Activated naive CD4-positive, alpha-beta T cell treated with anti-CD3 and anti-CD28 coated beads, Interleukin-2, amount 50 U/mL, for 72 hours (primary cell): ENCODE data around the gene CYP17A1. TPM values are rescaled to one million over a fixed set of nuclear protein-coding genes. Genes with fewer than 3 reads are reported as not detected.
A peak's percentile ranks its signal among the peaks of the same experiment; 100 is the strongest.

Source experiments
- ATAC-seq, 2 donors: fragments of 150-1000 bp; cut with Tn5 transposase; 2 replicates each; pipeline ENCODE4 v1.10.0; 2021; ENCODE audit warnings: mild to moderate bottlenecking in 2 of 2, moderate library complexity in 2 of 2
- DNase-seq, 2 donors: peaks; one replicate each; pipeline ENCODE4 v3.0.0; 2021 to 2022; ENCODE audit warnings: low spot score in 2 of 2
- H3K27ac Mint-ChIP-seq, 2 donors: one replicate each; pipeline ENCODE4 v1.8.0; 2022; ENCODE audit warnings: mild to moderate bottlenecking in 2 of 2, mixed read lengths in 2 of 2
- H3K36me3 Mint-ChIP-seq, 2 donors: one replicate each; pipeline ENCODE4 v1.8.0; 2022; ENCODE audit warnings: mixed read lengths in 2 of 2
- H3K9me3 Mint-ChIP-seq, 2 donors: one replicate each; pipeline ENCODE4 v1.8.0; 2022; ENCODE audit warnings: mixed read lengths in 2 of 2
- total RNA-seq, 2 donors: library from RNA; stranded (reverse); gene quantifications; one replicate each; pipeline ENCODE4 v1.2.3, GENCODE V29; 2022

Gene CYP17A1
- total RNA-seq, 2 donors from 2014 or later, result not detected

DNA sequence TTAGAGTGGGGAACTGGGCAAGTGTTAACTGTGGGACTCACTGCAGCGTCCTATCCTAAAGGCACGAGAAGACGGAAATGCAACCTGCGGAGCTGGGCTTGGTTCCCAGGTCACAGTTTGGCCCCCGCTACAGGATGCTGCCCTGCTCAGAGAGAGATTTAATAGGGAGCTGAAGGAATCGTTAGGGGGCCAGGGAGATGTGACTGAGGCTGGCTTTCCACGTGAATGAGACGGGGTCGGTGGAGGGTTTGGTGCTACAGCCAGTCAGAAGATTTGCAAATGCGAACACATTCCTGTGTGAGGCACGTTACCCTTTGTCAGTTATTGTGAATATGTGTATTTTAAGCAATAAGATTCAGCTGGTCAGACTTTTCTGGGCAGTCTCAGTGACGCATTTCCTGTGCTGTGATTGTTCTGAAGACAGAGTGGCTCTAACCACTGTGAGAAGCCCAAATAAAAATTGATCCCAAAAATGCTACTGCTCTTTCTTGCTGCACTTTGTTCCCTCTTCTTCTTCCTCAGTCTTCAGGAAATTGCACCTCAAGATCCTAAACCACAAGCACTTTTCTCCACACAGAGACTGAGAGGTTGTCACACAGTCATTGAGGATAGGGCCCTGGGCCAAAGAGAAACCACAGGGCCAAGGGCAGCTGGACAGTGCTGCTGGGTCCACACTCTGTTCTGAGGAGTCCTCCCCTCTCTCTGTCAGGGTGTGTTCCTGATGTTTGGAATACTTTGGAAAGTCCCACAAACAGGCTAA lies 21.2 kb downstream of the CYP17A1 start:
- ATAC-seq (no peak), DNase-seq (no peak)
- peak overlapping the region in 1 of 2 donors; percentile 62 for H3K27ac Mint-ChIP-seq
- H3K9me3 Mint-ChIP-seq, result no peaks in the 10 kb centered on the region
- peaks cover 0 to 5% of the 10 kb centered on the region in 2 donors for H3K36me3 Mint-ChIP-seq

DNA sequence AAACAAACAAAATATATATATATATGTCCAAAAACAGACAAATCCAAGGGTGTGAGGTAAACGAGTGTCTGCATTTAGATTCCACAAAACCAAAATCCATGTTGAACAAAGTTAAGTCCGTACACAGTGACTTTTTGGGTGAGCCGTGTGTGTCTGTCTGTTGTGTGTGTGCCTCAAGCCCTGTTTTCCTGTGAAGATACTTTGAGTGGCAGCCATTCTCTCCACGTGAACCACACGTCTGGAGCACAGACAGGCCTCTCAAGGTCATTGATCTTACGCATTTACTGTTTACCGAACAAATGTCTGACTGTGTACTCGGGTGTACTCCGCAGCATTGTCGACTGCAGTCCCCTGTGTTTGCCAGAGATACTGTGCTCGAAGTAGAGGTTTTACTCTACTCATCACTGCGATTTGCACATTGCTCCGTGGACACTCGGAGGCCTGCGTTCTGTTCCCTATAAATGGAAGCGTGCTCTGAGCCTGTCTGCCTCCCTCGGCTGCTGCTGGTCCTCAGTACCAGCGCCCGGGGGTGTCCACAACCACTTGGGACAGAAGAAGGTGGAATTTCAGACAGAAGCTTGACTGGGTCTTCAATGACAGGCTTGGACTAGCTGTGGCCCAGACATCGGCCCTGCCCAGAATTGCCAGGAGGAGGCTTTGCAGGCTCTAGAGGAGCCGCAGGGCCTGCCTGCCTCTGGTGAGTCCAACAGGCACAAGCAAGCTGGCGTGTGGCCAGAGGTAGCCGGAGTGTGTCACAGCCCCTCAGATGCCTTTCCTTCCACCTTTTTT lies 22.1 kb downstream of the CYP17A1 start:
- ATAC-seq (no peak), DNase-seq (no peak)
- Mint-ChIP-seq H3K9me3 (no peaks in the 10 kb centered on the region), H3K36me3 (peaks cover 0 to 5% of the 10 kb centered on the region in 2 donors), H3K27ac (peak overlapping the region in 1 of 2 donors; percentile 62)

GRCh38 chr10:102814453-102814871 lies 22.8 kb downstream of the CYP17A1 start:
- ATAC-seq (no peak), DNase-seq (no peak)
- H3K9me3 Mint-ChIP-seq, result no peaks in the 10 kb centered on the region
- H3K27ac Mint-ChIP-seq, result no peak overlapping the region
- peaks cover 4 to 5% of the 10 kb centered on the region in 2 donors for H3K36me3 Mint-ChIP-seq

- no peak for ATAC-seq
- Mint-ChIP-seq H3K27ac (peak overlapping the region; percentile 41 to 76), H3K36me3 (peaks cover 4 to 5% of the 10 kb centered on the region in 2 donors), H3K9me3 (no peaks in the 10 kb centered on the region)
- DNase-seq, result no peak
These were observed 23.3 kb downstream of the CYP17A1 start for GRCh38 chr10:102813734-102814452.

- Mint-ChIP-seq H3K36me3 (peaks cover 4 to 5% of the 10 kb centered on the region in 2 donors), H3K27ac (peak overlapping the region; percentile 41 to 76), H3K9me3 (no peaks in the 10 kb centered on the region)
- no peak for ATAC-seq
- no peak for DNase-seq
These were observed 24.1 kb downstream of the CYP17A1 start for GRCh38 chr10:102813017-102813541.

GRCh38 chr10:102812231-102812876 lies 24.9 kb downstream of the CYP17A1 start:
- no peak for DNase-seq
- ATAC-seq, result no peak
- H3K27ac Mint-ChIP-seq, result peak overlapping the region; percentile 41 to 92

GRCh38 chr10:102811346-102811745 lies 25.9 kb downstream of the CYP17A1 start:
- H3K36me3 Mint-ChIP-seq, result peaks cover 4 to 5% of the 10 kb centered on the region in 2 donors
- peak overlapping the region in 1 of 2 donors; percentile 44 for H3K27ac Mint-ChIP-seq
- no peaks in the 10 kb centered on the region for H3K9me3 Mint-ChIP-seq
- no peak for DNase-seq
- ATAC-seq, result no peak

More at GRCh38 chr10:102812231-102812876, 24.9 kb downstream of the CYP17A1 start:
- no peaks in the 10 kb centered on the region for H3K9me3 Mint-ChIP-seq
- peaks cover 4 to 5% of the 10 kb centered on the region in 2 donors for H3K36me3 Mint-ChIP-seq

- Mint-ChIP-seq H3K9me3 (peaks cover 0 to 5% of the 10 kb centered on the region in 2 donors), H3K36me3 (peaks cover 4 to 16% of the 10 kb centered on the region in 2 donors), H3K27ac (peak overlapping the region in 1 of 2 donors; percentile 84)
- no peak for ATAC-seq
- no peak for DNase-seq
These were observed 28.8 kb downstream of the CYP17A1 start for GRCh38 chr10:102808380-102808779.

- no peak for DNase-seq
- Mint-ChIP-seq H3K9me3 (peaks cover 0 to 5% of the 10 kb centered on the region in 2 donors), H3K27ac (peak overlapping the region; percentile 86 to 94), H3K36me3 (peaks cover under 1 to 17% of the 10 kb centered on the region in 2 donors)
- ATAC-seq, result no peak
These were observed 32.7 kb downstream of the CYP17A1 start for GRCh38 chr10:102804382-102805055.

DNA sequence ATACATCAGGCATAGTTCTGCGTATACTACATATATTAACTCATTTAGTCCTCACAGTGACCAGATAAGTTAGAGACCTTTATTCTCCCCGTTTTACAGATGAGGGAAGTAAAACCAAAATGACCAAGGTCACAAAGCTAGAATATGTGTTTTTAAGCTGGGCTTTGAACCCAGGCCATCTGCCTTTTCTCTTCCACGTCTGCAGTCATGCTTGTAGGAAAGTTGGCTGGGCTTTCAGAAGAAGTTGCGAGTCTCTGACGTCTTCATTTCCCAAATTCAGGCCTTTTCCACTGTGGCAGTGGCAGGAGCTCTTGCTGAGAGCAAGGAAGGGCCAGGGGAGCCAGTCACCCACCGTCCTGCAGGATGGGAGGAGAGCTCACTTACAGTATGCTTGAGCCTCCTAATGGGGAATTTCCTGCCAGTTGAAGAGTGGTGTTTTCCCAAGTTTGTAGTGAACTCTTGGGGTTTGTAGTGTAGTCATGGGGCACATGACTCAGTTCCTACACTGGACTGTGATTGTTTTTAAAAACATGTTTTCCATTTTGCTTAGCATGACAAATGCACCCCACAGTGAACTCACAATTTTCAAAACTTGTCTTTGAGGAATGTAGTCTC lies 34.2 kb downstream of the CYP17A1 start:
- DNase-seq, result peak; percentile 16 to 59

GRCh38 chr10:102801978-102802377 lies 35.2 kb downstream of the CYP17A1 start:
- H3K27ac Mint-ChIP-seq, result peak overlapping the region; percentile 94 to 96
- DNase-seq (no peak), ATAC-seq (no peak)
- peaks cover 0 to 17% of the 10 kb centered on the region in 2 donors for H3K36me3 Mint-ChIP-seq
- peaks cover 0 to 5% of the 10 kb centered on the region in 2 donors for H3K9me3 Mint-ChIP-seq

More for the DNA sequence above, 34.2 kb downstream of the CYP17A1 start:
- Mint-ChIP-seq H3K36me3 (peaks cover 0 to 17% of the 10 kb centered on the region in 2 donors), H3K27ac (peak overlapping the region; percentile 94 to 96), H3K9me3 (peaks cover 0 to 5% of the 10 kb centered on the region in 2 donors)
- peak; percentile 88 to 99 for ATAC-seq

DNA sequence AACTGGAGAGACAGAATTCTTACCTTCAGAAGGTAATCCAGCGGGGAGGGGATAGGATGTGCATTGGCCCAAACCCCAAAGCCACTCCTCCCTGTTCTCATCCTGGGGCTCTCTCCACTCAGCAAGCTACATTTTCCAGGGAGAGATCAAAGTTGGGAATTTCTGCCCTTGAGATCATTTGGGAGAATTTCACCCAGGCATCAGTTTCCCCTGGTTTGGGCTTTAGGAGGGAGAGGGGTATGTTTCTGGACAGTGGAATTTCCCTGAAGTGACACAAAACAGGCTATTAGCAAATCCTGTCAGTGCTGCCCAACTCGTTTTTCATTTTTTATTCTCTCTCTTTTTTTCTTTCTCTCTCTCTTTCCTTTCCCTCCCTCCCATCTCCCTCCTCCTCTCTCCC lies 35.7 kb downstream of the CYP17A1 start:
- ATAC-seq, result no peak
- peak overlapping the region in 1 of 2 donors; percentile 94 for H3K27ac Mint-ChIP-seq

GRCh38 chr10:102800611-102801335 lies 36.4 kb downstream of the CYP17A1 start:
- no peak for ATAC-seq
- Mint-ChIP-seq H3K27ac (peak overlapping the region; percentile 44 to 94), H3K9me3 (peaks cover 0 to 5% of the 10 kb centered on the region in 2 donors)

More for the DNA sequence above, 35.7 kb downstream of the CYP17A1 start:
- DNase-seq, result no peak
- Mint-ChIP-seq H3K36me3 (peaks cover 0 to 17% of the 10 kb centered on the region in 2 donors), H3K9me3 (peaks cover 0 to 5% of the 10 kb centered on the region in 2 donors)

GRCh38 chr10:102799691-102800471 lies 37.3 kb downstream of the CYP17A1 start:
- Mint-ChIP-seq H3K36me3 (peaks cover 0 to 17% of the 10 kb centered on the region in 2 donors), H3K9me3 (peaks cover 0 to 5% of the 10 kb centered on the region in 2 donors), H3K27ac (peak overlapping the region in 1 of 2 donors; percentile 84)
- no peak for ATAC-seq
- no peak for DNase-seq

More at GRCh38 chr10:102800611-102801335, 36.4 kb downstream of the CYP17A1 start:
- peaks cover 0 to 17% of the 10 kb centered on the region in 2 donors for H3K36me3 Mint-ChIP-seq
- no peak for DNase-seq
